ENCODE measurements around the gene TRIOBP.

DNA sequence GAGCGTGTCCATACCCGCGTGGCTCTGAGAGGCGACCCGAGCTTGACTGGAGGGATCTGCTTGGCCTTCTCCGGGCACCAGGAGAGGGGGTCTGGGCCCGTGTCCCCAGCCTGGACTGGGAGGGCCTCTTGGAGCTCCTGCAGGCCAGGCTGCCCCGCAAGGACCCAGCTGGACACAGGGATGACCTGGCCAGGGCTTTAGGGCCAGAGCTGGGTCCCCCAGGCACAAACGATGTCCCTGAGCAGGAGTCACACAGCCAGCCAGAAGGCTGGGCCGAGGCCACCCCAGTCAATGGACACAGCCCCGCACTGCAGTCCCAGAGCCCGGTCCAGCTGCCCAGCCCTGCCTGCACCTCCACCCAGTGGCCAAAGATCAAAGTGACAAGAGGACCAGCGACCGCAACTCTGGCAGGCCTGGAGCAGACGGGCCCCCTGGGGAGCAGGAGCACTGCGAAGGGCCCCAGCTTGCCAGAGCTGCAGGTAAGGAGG lies 38.2 kb downstream of the TRIOBP start:
- TF ChIP-seq, protein P1, sequence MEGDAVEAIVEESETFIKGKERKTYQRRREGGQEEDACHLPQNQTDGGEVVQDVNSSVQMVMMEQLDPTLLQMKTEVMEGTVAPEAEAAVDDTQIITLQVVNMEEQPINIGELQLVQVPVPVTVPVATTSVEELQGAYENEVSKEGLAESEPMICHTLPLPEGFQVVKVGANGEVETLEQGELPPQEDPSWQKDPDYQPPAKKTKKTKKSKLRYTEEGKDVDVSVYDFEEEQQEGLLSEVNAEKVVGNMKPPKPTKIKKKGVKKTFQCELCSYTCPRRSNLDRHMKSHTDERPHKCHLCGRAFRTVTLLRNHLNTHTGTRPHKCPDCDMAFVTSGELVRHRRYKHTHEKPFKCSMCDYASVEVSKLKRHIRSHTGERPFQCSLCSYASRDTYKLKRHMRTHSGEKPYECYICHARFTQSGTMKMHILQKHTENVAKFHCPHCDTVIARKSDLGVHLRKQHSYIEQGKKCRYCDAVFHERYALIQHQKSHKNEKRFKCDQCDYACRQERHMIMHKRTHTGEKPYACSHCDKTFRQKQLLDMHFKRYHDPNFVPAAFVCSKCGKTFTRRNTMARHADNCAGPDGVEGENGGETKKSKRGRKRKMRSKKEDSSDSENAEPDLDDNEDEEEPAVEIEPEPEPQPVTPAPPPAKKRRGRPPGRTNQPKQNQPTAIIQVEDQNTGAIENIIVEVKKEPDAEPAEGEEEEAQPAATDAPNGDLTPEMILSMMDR (conservative IDR thresholded peaks at IDR 0.05; ENCODE audit: low read depth, low read length), result no peak
- TF ChIP-seq EZH2 (IDR thresholded peaks at IDR 0.05; ENCODE audit: borderline replicate concordance, low read depth, low read length, poor library complexity, severe bottlenecking), result no peak
